Measurements from ENCODE around the gene FAR2. TPM values are rescaled to one million over a fixed set of nuclear protein-coding genes. Genes with fewer than 3 reads are reported as not detected.

FAR2 gene
- polyA plus RNA-seq, 1 donor (not counting 4 experiments of a cell fraction or from before 2014, with no cell fraction given): 9.2 TPM

DNA sequence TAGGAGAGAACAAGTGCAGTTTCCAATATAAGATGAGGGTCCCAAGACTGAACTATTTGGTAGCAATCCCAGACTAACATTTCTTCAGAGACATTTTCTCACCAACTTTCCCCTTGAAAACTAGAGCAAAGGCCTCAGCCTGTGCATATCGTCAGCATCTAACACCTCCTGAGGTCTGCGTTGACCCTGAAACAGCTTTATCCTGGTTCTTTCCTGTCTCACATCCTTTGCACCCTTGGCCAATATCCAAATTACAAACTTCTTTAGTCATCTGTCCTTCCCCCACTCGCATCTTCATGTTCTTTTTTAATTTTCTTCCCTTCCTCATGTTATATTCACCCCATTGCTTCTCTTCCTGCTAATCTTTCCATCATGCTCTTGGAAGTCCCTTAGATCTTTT, 83.0 kb downstream of the FAR2 start:
- Histone ChIP-seq H3K9me3 (ENCODE audit: control insufficient read depth, low read depth, low read length) (no peaks in the 10 kb centered on the region), H2AFZ (ENCODE audit: control insufficient read depth, low read length) (no peak overlapping the region), H3K4me1 (ENCODE audit: control insufficient read depth, extremely low read depth, insufficient read depth, low read length) (peaks cover 3% of the 10 kb centered on the region), H4K20me1 (ENCODE audit: control insufficient read depth, extremely low read depth, insufficient read depth, low read length) (no peaks in the 10 kb centered on the region), H3K27ac (ENCODE audit: control insufficient read depth, insufficient read depth, low read length) (no peak overlapping the region), H3K36me3 (ENCODE audit: control insufficient read depth in 2 of 2, extremely low read depth in 1 of 2, insufficient read depth in 2 of 2, low read length in 2 of 2) (no peaks in the 10 kb centered on the region), H3K79me2 (ENCODE audit: control insufficient read depth, insufficient read depth, low read length) (no peaks in the 10 kb centered on the region), H3K27me3 (ENCODE audit: control insufficient read depth, extremely low read depth, insufficient read depth, low read length) (no peaks in the 10 kb centered on the region), H3K9ac (ENCODE audit: control insufficient read depth, extremely low read depth, insufficient read depth, low read length) (no peak overlapping the region), H3K9me1 (ENCODE audit: control insufficient read depth, extremely low read depth, insufficient read depth, low read length) (no peaks in the 10 kb centered on the region), H3K4me3 (ENCODE audit: control insufficient read depth in 2 of 3, extremely low read depth in 1 of 3, insufficient read depth in 2 of 3, low read depth in 1 of 3, low read length in 3 of 3) (no peak overlapping the region), H3K4me2 (ENCODE audit: control insufficient read depth, extremely low read depth, insufficient read depth, low read depth, low read length) (no peak overlapping the region)
- dilution Hi-C loops (cut with MboI; ENCODE audit: extremely low pct_ligation_motif_present, low sequenced_read_pairs): no loop called here
- no peak for FAIRE-seq
- DNase-seq (ENCODE audit: low read depth, low spot score): no peak
- TF ChIP-seq EZH2 (IDR thresholded peaks at IDR 0.05; ENCODE audit: low read length): no peak
- TF ChIP-seq, protein P1, sequence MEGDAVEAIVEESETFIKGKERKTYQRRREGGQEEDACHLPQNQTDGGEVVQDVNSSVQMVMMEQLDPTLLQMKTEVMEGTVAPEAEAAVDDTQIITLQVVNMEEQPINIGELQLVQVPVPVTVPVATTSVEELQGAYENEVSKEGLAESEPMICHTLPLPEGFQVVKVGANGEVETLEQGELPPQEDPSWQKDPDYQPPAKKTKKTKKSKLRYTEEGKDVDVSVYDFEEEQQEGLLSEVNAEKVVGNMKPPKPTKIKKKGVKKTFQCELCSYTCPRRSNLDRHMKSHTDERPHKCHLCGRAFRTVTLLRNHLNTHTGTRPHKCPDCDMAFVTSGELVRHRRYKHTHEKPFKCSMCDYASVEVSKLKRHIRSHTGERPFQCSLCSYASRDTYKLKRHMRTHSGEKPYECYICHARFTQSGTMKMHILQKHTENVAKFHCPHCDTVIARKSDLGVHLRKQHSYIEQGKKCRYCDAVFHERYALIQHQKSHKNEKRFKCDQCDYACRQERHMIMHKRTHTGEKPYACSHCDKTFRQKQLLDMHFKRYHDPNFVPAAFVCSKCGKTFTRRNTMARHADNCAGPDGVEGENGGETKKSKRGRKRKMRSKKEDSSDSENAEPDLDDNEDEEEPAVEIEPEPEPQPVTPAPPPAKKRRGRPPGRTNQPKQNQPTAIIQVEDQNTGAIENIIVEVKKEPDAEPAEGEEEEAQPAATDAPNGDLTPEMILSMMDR (optimal IDR thresholded peaks at IDR 0.05 in 1 of 3, IDR thresholded peaks at IDR 0.05 in 1 of 3, conservative IDR thresholded peaks at IDR 0.05 in 1 of 3; ENCODE audit: extremely low read depth in 1 of 3, insufficient read depth in 2 of 3, low read length in 3 of 3): no peak

DNA sequence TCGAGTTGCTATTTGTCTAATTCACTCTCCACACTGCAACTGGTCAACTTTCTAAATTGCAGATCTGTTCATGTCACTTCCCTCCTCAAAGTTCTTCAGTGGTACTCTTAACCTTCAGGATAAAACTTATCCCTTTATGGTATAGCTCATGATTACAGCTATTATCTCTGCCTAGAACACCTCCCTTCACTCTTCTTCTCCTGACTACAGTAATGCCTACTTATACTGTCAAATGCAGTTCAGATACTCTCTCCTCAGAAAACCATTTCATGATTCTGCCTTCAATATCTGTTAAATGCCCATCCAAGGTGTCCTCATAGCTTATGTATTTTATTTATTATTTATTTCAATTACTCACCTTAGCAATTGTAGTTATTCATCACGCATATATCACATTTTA, 85.5 kb downstream of the FAR2 start:
- H3K4me3 ChIP-seq (ENCODE audit: control insufficient read depth in 2 of 3, extremely low read depth in 1 of 3, insufficient read depth in 2 of 3, low read depth in 1 of 3, low read length in 3 of 3): no peak overlapping the region
- no peaks in the 10 kb centered on the region for H3K36me3 ChIP-seq (ENCODE audit: control insufficient read depth in 2 of 2, extremely low read depth in 1 of 2, insufficient read depth in 2 of 2, low read length in 2 of 2)
- TF ChIP-seq, protein P1 (optimal IDR thresholded peaks at IDR 0.05 in 1 of 3, IDR thresholded peaks at IDR 0.05 in 1 of 3, conservative IDR thresholded peaks at IDR 0.05 in 1 of 3; ENCODE audit: extremely low read depth in 1 of 3, insufficient read depth in 2 of 3, low read length in 3 of 3): no peak
- no peak for TF ChIP-seq EZH2 (IDR thresholded peaks at IDR 0.05; ENCODE audit: low read length)
- dilution Hi-C loops (cut with MboI; ENCODE audit: extremely low pct_ligation_motif_present, low sequenced_read_pairs): no loop called here
- no peak overlapping the region for H3K27ac ChIP-seq (ENCODE audit: control insufficient read depth, insufficient read depth, low read length)
- H3K4me2 ChIP-seq (ENCODE audit: control insufficient read depth, extremely low read depth, insufficient read depth, low read depth, low read length): no peak overlapping the region
- H3K27me3 ChIP-seq (ENCODE audit: control insufficient read depth, extremely low read depth, insufficient read depth, low read length): no peaks in the 10 kb centered on the region
- DNase-seq (ENCODE audit: low read depth, low spot score) (no peak), FAIRE-seq (no peak)
- H3K79me2 ChIP-seq (ENCODE audit: control insufficient read depth, insufficient read depth, low read length): no peaks in the 10 kb centered on the region
- no peaks in the 10 kb centered on the region for H4K20me1 ChIP-seq (ENCODE audit: control insufficient read depth, extremely low read depth, insufficient read depth, low read length)
- no peaks in the 10 kb centered on the region for H3K9me3 ChIP-seq (ENCODE audit: control insufficient read depth, low read depth, low read length)
- H3K9ac ChIP-seq (ENCODE audit: control insufficient read depth, extremely low read depth, insufficient read depth, low read length): no peak overlapping the region
- no peaks in the 10 kb centered on the region for H3K9me1 ChIP-seq (ENCODE audit: control insufficient read depth, extremely low read depth, insufficient read depth, low read length)
- H3K4me1 ChIP-seq (ENCODE audit: control insufficient read depth, extremely low read depth, insufficient read depth, low read length): peaks cover 3% of the 10 kb centered on the region
- no peak overlapping the region for H2AFZ ChIP-seq (ENCODE audit: control insufficient read depth, low read length)

All from keratinocyte (primary cell).